HG03558 (cell line): ENCODE results near the gene TENM4.

Experiments
- ATAC-seq: cut with Tn5 transposase; IDR thresholded peaks from one replicate; pipeline ENCODE4 v1.9.1; 2021; ENCODE audit warnings: moderate number of reproducible peaks; ENCODE audit not compliant: unreplicated experiment; ENCODE audit errors: extremely low read depth

TENM4 gene

GRCh38 chr11:79396001-79396400 is 44.8 kb downstream of the TENM4 start:
- no peak for ATAC-seq

GRCh38 chr11:79393362-79394043 is 47.3 kb downstream of the TENM4 start:
- no peak for ATAC-seq

- no peak for ATAC-seq
Measured at GRCh38 chr11:79392161-79392560, 48.7 kb downstream of the TENM4 start.

- ATAC-seq: no peak
Measured at GRCh38 chr11:79390923-79391322, 49.9 kb downstream of the TENM4 start.

- ATAC-seq: no peak
Measured at GRCh38 chr11:79390477-79390876, 50.4 kb downstream of the TENM4 start.

GRCh38 chr11:79388201-79388600 is 52.6 kb downstream of the TENM4 start:
- no peak for ATAC-seq

GRCh38 chr11:79383874-79384273 is 57.0 kb downstream of the TENM4 start:
- no peak for ATAC-seq

- ATAC-seq: no peak
Measured at GRCh38 chr11:79382301-79383050, 58.4 kb downstream of the TENM4 start.

- no peak for ATAC-seq
Measured at GRCh38 chr11:79381036-79381435, 59.8 kb downstream of the TENM4 start.

- no peak for ATAC-seq
Measured at GRCh38 chr11:79377406-79377805, 63.4 kb downstream of the TENM4 start.

GRCh38 chr11:79375818-79376550 is 64.8 kb downstream of the TENM4 start:
- ATAC-seq: no peak

- ATAC-seq: no peak
Measured at GRCh38 chr11:79374727-79375126, 66.1 kb downstream of the TENM4 start.

- ATAC-seq: no peak
Measured at GRCh38 chr11:79371724-79372123, 69.1 kb downstream of the TENM4 start.

GRCh38 chr11:79371152-79371551 is 69.7 kb downstream of the TENM4 start:
- ATAC-seq: no peak

GRCh38 chr11:79369055-79369454 is 71.8 kb downstream of the TENM4 start:
- ATAC-seq: no peak

- no peak for ATAC-seq
Measured at GRCh38 chr11:79367844-79368243, 73.0 kb downstream of the TENM4 start.

- no peak for ATAC-seq
Measured at GRCh38 chr11:79366218-79366617, 74.6 kb downstream of the TENM4 start.

GRCh38 chr11:79363861-79364378 is 76.9 kb downstream of the TENM4 start:
- no peak for ATAC-seq

GRCh38 chr11:79363256-79363655 is 77.6 kb downstream of the TENM4 start:
- no peak for ATAC-seq

GRCh38 chr11:79362821-79363220 is 78.0 kb downstream of the TENM4 start:
- ATAC-seq: no peak

- ATAC-seq: no peak
Measured at GRCh38 chr11:79362206-79362757, 78.5 kb downstream of the TENM4 start.
